RWPE2 (cell line): Measurements from ENCODE around the gene USP38.
A peak's percentile ranks its signal among the peaks of the same experiment; 100 is the strongest.

Experiments
- ATAC-seq: fragments of 200-7000 bp; cut with Tn5 transposase; 3 replicates; pipeline ENCODE4 v1.9.1; 2021; ENCODE audit warnings: low read depth
- DNase-seq: peaks from one replicate; pipeline ENCODE4 v3.0.0-alpha.2; 2020; ENCODE audit warnings: low spot score
- H3K27ac ChIP-seq: fragments of 450-650 bp; 2 replicates; pipeline ENCODE4 v1.5.1; 2017; ENCODE audit warnings: mild to moderate bottlenecking; ENCODE audit not compliant: poor library complexity, severe bottlenecking
- H3K27me3 ChIP-seq: fragments of 250-450 bp; sonication (Bioruptor Pico); 2 replicates; pipeline ENCODE4 v1.5.1; 2021; ENCODE audit warnings: mild to moderate bottlenecking, moderate library complexity; ENCODE audit not compliant: insufficient read depth, poor library complexity, severe bottlenecking
- H3K36me3 ChIP-seq: fragments of 250-450 bp; sonication (Bioruptor Pico); 2 replicates; pipeline ENCODE4 v1.5.1; 2020; ENCODE audit warnings: low read depth, mild to moderate bottlenecking, moderate library complexity
- H3K4me1 ChIP-seq: fragments of 250-450 bp; sonication (Bioruptor Pico); 2 replicates; pipeline ENCODE4 v1.5.1; 2021; ENCODE audit warnings: mild to moderate bottlenecking, moderate library complexity; ENCODE audit not compliant: insufficient read depth, poor library complexity, severe bottlenecking
- H3K4me3 ChIP-seq: fragments of 250-450 bp; sonication (Bioruptor Pico); 2 replicates; pipeline ENCODE4 v1.5.1; 2021; ENCODE audit warnings: mild to moderate bottlenecking, moderate library complexity; ENCODE audit not compliant: severe bottlenecking
- H3K9me3 ChIP-seq: fragments of 250-450 bp; sonication (Bioruptor Pico); 2 replicates; pipeline ENCODE4 v1.5.1; 2021; ENCODE audit warnings: mild to moderate bottlenecking, moderate library complexity; ENCODE audit not compliant: severe bottlenecking
- CTCF ChIP-seq: fragments of 450-650 bp; IDR thresholded peaks from one replicate; pipeline ENCODE4 v1.5.1; 2017; ENCODE audit warnings: mild to moderate bottlenecking, moderate library complexity; ENCODE audit not compliant: poor library complexity, severe bottlenecking

USP38 gene

GRCh38 chr4:143202824-143203223, 18.1 kb downstream of the USP38 start:
- Histone ChIP-seq H3K36me3 (peaks cover 95% of the 10 kb centered on the region), H3K4me1 (no peaks in the 10 kb centered on the region), H3K27ac (no peak overlapping the region), H3K9me3 (no peaks in the 10 kb centered on the region), H3K27me3 (no peaks in the 10 kb centered on the region), H3K4me3 (no peak overlapping the region)
- DNase-seq (no peak), ATAC-seq (no peak)
- peak; percentile 55 for TF ChIP-seq CTCF

DNA sequence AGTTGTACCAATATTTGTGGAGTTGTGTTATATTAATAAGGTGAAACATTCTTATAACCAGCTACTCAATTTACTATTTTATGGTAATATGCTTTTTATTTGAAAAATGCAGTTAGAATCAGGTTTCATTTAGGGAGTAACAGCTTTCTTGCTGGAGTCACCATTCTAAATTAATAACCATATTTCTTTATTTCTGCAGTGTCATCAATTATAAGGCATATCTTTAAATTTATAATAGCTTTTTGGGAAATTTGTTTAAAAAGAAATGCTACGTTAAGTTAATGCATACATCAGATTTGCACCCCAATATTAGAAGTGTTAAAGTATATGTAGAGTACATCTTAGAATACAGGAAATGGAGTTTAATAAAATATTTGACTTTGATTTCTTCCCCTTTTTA, 18.9 kb downstream of the USP38 start:
- Histone ChIP-seq H3K9me3 (no peaks in the 10 kb centered on the region), H3K36me3 (peaks cover 95% of the 10 kb centered on the region), H3K27ac (no peak overlapping the region), H3K27me3 (no peaks in the 10 kb centered on the region), H3K4me1 (no peaks in the 10 kb centered on the region), H3K4me3 (no peak overlapping the region)
- ATAC-seq = no peak
- DNase-seq = no peak
- no peak for TF ChIP-seq CTCF

DNA sequence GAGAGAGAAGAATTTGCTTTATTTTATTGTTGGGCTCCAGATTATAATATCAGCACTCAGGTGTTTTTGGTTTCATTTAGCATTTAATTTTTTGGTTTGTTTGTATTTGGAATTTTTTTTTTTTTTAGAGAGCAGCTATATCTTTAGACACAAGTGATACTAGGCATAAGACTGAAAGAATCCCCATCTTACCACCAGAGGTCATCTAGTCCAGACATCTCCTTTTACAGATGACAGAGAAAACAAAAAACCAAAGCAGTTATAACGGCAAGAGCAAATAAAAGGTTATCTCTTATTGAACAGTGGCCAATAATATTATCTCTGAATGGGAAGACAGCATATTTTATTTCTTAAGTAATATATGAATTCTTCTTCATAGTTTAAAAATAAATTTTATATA, 22.8 kb downstream of the USP38 start:
- ATAC-seq (no peak; the same call in 2 of the 3 replicates), DNase-seq (no peak)
- H3K4me1 ChIP-seq = no peaks in the 10 kb centered on the region
- H3K36me3 ChIP-seq = peaks cover 91% of the 10 kb centered on the region
- H3K9me3 ChIP-seq = no peaks in the 10 kb centered on the region
- H3K27ac ChIP-seq = no peak overlapping the region
- TF ChIP-seq CTCF = peak; percentile 54
- H3K4me3 ChIP-seq = no peak overlapping the region
- no peaks in the 10 kb centered on the region for H3K27me3 ChIP-seq

GRCh38 chr4:143212566-143212965, 27.8 kb downstream of the USP38 start:
- Histone ChIP-seq H3K4me3 (no peak overlapping the region), H3K27me3 (no peaks in the 10 kb centered on the region), H3K9me3 (no peaks in the 10 kb centered on the region), H3K36me3 (peaks cover 75% of the 10 kb centered on the region), H3K4me1 (no peaks in the 10 kb centered on the region), H3K27ac (no peak overlapping the region)
- DNase-seq = no peak
- ATAC-seq = no peak
- no peak for TF ChIP-seq CTCF

- Histone ChIP-seq H3K9me3 (no peaks in the 10 kb centered on the region), H3K4me3 (no peak overlapping the region), H3K4me1 (no peaks in the 10 kb centered on the region), H3K27ac (no peak overlapping the region), H3K27me3 (no peaks in the 10 kb centered on the region), H3K36me3 (peaks cover 58% of the 10 kb centered on the region)
- no peak for TF ChIP-seq CTCF
- DNase-seq = no peak
- no peak for ATAC-seq
Observed at GRCh38 chr4:143215873-143216272, 31.2 kb downstream of the USP38 start.
